GM12801 (cell line): ENCODE data around the gene PLXDC2.

Experiments
- TF ChIP-seq, protein P1 (sequence below): IDR thresholded peaks from one replicate; pipeline ENCODE4 v1.5.1; 2011; ENCODE audit warnings: control low read depth; ENCODE audit not compliant: insufficient read length; ENCODE audit errors: extremely low read depth

PLXDC2 gene

DNA sequence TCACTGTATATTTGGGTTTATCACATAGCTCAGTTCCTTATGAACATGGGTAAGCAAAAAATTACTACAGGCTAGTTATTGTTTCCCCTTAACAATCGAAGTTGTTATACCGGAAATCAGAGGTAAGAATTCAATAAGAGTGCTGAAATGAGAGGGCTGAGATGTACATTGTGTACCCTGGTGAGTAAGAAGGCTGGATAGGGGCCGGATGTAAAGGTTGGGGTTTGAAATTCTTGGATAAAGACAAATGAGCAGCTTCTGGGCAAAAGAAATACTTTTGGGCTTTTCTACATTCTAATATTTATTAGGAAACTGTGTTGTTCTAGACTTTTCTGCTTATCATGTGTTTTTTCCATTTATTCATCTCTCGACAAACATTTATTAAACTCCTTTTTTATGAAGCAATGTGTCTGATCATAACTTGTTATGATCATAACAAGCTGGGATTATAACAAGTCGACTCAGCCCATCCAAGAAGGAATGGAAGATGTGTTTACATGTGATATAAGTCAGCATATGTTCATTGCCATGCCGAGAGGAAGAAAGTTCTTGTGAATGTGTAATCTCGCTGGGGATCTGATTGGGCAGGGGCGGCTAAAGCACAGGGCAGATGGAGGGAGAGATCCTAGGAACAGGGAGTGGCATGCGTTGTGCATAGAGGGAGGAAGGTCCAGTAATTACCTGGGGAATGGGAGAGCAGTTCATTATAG is 155.3 kb downstream of the PLXDC2 start:
- TF ChIP-seq, protein P1, sequence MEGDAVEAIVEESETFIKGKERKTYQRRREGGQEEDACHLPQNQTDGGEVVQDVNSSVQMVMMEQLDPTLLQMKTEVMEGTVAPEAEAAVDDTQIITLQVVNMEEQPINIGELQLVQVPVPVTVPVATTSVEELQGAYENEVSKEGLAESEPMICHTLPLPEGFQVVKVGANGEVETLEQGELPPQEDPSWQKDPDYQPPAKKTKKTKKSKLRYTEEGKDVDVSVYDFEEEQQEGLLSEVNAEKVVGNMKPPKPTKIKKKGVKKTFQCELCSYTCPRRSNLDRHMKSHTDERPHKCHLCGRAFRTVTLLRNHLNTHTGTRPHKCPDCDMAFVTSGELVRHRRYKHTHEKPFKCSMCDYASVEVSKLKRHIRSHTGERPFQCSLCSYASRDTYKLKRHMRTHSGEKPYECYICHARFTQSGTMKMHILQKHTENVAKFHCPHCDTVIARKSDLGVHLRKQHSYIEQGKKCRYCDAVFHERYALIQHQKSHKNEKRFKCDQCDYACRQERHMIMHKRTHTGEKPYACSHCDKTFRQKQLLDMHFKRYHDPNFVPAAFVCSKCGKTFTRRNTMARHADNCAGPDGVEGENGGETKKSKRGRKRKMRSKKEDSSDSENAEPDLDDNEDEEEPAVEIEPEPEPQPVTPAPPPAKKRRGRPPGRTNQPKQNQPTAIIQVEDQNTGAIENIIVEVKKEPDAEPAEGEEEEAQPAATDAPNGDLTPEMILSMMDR, result no peak

DNA sequence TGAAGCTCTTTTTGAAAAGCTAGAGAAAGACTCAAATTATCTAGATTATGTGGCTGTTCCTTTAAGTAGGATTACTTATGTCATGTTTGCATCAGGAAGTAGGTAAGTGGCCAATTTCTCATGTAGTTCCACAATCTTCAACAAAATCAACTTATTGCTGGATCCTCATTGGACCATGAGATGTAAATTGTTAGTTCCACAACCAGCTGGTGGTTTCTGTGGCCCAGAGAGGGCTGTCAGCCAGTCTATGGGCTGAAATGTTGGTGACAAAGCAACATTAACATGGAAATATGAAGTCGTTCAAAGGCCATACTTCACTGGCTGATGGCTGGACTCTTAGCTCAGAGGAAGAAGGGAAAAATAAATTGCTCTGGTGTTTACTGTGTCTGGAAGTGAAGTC is 157.9 kb downstream of the PLXDC2 start:
- TF ChIP-seq, protein P1, result no peak

DNA sequence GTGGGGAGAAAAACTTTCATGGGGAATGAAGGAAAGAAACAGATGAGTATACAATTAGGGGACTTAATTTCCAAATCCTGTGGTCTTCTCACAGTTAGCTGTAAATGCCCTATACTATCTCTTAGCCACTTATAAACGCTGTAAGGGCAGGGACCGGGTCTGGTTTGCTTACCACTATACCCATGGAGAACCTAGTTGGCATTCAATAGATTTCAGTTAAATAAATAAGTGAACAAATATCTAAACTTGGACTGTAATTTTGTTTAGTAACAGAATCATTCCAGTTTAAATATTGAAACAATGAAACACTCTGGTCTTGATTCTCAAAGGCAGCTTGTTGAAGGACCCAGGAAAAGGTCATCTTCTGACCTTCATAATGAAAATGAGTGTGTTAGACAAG is 158.3 kb downstream of the PLXDC2 start:
- TF ChIP-seq, protein P1, result no peak

DNA sequence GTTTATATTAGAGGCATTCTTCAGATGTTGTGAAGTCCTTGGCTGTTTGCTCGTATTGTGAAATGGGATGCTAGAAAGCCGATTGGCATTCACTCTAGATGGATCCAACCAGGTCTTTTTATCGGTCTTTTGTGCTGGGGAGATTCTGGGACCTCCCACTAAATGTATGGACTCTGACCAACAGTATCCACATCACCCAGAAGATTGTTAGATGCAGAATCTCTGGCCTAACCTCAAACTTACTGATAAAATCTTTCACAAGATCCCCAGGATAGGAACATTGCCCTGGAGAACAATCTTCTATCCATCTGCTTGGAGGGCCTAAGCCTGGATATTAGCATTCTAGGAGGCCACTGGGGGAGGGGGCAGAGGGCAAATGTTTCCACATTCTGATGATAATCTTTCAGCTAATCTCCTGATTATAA is 160.9 kb downstream of the PLXDC2 start:
- TF ChIP-seq, protein P1, result no peak

DNA sequence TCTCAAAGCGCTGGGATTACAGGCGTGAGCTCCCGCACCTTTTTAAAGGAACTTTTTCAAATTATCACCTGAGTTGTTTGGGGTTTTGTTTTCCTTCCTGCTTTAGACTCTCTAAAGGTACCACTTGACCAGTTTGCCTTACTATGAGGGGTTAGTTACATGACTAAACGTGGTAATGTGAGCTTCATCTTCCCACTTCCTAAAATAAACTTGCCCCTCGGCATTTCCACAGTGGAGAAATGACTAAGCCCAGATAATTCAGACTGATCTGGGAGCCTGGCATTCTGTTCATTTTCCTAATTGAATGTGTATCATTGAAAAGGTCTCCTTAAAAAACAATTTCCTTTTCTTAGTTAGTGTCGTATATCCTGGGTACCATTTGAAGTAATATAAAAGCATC is 163.4 kb downstream of the PLXDC2 start:
- TF ChIP-seq, protein P1, result no peak

DNA sequence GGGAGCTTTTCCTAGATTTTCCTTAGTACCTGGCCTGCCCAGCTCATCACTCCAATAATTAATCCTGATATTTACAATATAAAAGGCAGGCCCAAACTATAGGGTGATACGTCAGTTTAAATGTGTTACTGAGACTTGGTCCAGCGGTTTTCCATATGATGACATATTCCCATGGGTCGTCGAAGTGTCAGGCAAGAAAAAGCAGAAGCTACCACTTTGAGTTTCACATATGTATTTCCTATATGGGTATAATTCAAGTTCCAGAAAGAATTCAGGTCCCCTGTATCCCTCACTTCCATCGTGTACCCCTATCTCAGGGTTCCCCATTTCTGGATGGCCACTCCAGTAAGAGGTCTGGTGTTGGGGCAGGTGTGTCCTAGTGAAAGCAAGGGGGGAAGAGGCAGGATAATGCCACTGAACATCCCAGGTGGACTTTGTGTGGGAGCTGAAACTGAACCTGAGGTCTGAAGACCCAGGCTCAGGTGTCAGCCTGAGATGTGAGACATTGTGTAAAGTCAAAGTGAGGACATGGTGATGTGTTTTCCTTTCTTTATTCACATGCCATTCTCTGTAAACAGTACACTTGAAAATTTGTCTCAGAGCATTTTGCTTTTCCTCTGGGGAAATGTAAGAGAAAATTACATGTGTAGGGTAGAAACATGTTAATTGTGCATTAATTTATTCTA is 167.8 kb downstream of the PLXDC2 start:
- TF ChIP-seq, protein P1, result no peak

DNA sequence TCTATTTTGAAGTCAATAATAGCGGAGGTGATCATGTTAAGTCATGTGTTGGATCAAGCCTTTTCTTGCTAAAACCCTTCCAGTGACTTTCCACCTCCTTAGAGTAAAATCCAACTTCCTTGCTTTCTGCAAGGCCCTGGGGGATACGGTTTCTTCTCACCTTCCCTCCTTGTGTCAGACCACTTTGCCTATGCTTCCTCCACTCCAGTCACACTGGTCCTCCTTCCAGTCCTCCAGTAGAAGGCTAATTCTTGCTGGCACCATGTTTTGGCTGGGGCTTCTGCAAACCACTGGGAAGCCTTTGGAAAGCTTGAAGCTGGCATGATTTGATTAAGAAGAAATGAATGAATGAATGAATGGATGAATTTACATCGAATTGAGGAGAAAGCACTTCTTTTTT is 169.5 kb downstream of the PLXDC2 start:
- TF ChIP-seq, protein P1, result no peak
